B cell (primary cell): ENCODE data around the gene PEX6. TPM values are rescaled to one million over a fixed set of nuclear protein-coding genes. Genes with fewer than 3 reads are reported as not detected.

Experiments used
- ATAC-seq: fragments of 200-7000 bp; cut with Tn5 transposase; one replicate; pipeline ENCODE4 v1.10.0; 2021; ENCODE audit warnings: low read depth, mild to moderate bottlenecking, moderate number of reproducible peaks, moderate library complexity
- CTCF ChIA-PET: fragments of 350-600 bp; sonication (Branson Sonifier 250); formaldehyde crosslinking; loops from one replicate; lab custom pipeline; 2021; ENCODE audit warnings: antibody characterized with exemption, inconsistent platforms; lab: Charles Lee
- POLR2A ChIA-PET: fragments of 350-600 bp; sonication (Branson Sonifier 250); formaldehyde crosslinking; loops from one replicate; lab custom pipeline; 2021; ENCODE audit warnings: antibody characterized with exemption; lab: Charles Lee
- DNase-seq: peaks from one replicate; pipeline ENCODE4 v3.0.0; 2013
- H2AFZ ChIP-seq: 2 replicates; pipeline ENCODE4 v1.6.1; 2012; ENCODE audit warnings: mild to moderate bottlenecking, low read depth, low read length; ENCODE audit not compliant: insufficient read depth, poor library complexity, severe bottlenecking
- H3K27ac ChIP-seq, 2 donors: 1 replicate in 1 of 2; 2 replicates in 1 of 2; pipeline ENCODE4 v1.5.1; 2012 to 2013; ENCODE audit warnings: low read length in 2 of 2, mild to moderate bottlenecking in 2 of 2, moderate library complexity in 1 of 2
- H3K27me3 ChIP-seq, 4 experiments: fragments of 200-600 bp in 1 of 4; sonication (generic) in 1 of 4; replicated peaks in 1 of 4; 1 replicate in 2 of 4; 2 replicates in 2 of 4; pipeline versions ENCODE4 v1.6.1 to v1.7.0; 2013 to 2016; ENCODE audit warnings: low read length in 3 of 4, mild to moderate bottlenecking in 2 of 4, mixed read lengths in 1 of 4, moderate library complexity in 1 of 4; ENCODE audit not compliant: insufficient read depth in 4 of 4, control insufficient read depth in 3 of 4; ENCODE audit errors: control extremely low read depth in 1 of 4
- H3K36me3 ChIP-seq, 2 experiments: replicated peaks in 1 of 2; 1 replicate in 1 of 2; 2 replicates in 1 of 2; pipeline versions ENCODE4 v1.6.1 to v1.7.1; 2013; ENCODE audit warnings: low read length in 1 of 2; ENCODE audit not compliant: insufficient read depth in 2 of 2, control insufficient read depth in 1 of 2; ENCODE audit errors: control extremely low read depth in 1 of 2, extremely low read depth in 1 of 2
- H3K4me1 ChIP-seq, 2 donors: fragments of 200-600 bp in 1 of 2; sonication (generic) in 1 of 2; 1 replicate in 1 of 2; 2 replicates in 1 of 2; pipeline versions ENCODE4 v1.5.1 to v1.6.1; 2013 to 2017; ENCODE audit warnings: low read length in 2 of 2; ENCODE audit not compliant: control insufficient read depth in 2 of 2, insufficient read depth in 2 of 2
- H3K4me2 ChIP-seq: replicated peaks from 2 replicates; pipeline ENCODE3; 2012; ENCODE audit warnings: mild to moderate bottlenecking, low read depth, low read length; ENCODE audit not compliant: poor library complexity, severe bottlenecking
- H3K4me3 ChIP-seq, 5 experiments: fragments of 200-600 bp in 1 of 5; sonication (generic) in 1 of 5; 1 replicate in 3 of 5; 2 replicates in 2 of 5; pipeline versions ENCODE4 v1.5.1 to v1.7.0; 2011 to 2016; ENCODE audit warnings: low read length in 4 of 5, mild to moderate bottlenecking in 4 of 5, low read depth in 2 of 5, control low read depth in 1 of 5, moderate library complexity in 1 of 5; ENCODE audit not compliant: insufficient read depth in 1 of 5; ENCODE audit errors: control extremely low read depth in 1 of 5, extremely low read depth in 1 of 5
- H3K79me2 ChIP-seq: fragments of 200-600 bp; sonication (generic); one replicate; pipeline ENCODE4 v1.6.0; 2016; ENCODE audit warnings: low read length; ENCODE audit not compliant: control insufficient read depth, insufficient read depth
- H3K9ac ChIP-seq: fragments of 200-600 bp; sonication (generic); 2 replicates; pipeline ENCODE4 v1.6.1; 2017; ENCODE audit warnings: mild to moderate bottlenecking, low read length, moderate library complexity
- H3K9me3 ChIP-seq, 3 donors: one replicate each; pipeline versions ENCODE4 v1.6.1 to v1.7.1; 2013; ENCODE audit warnings: low read length in 2 of 3; ENCODE audit not compliant: control insufficient read depth in 2 of 3, insufficient read depth in 1 of 3; ENCODE audit errors: control extremely low read depth in 1 of 3
- H4K20me1 ChIP-seq: 2 replicates; pipeline ENCODE4 v1.6.0; 2012; ENCODE audit warnings: mild to moderate bottlenecking, low read length; ENCODE audit not compliant: insufficient read depth, control insufficient read depth, poor library complexity, severe bottlenecking
- H3K27ac Mint-ChIP-seq: one replicate; pipeline ENCODE4 v1.8.0; 2021; ENCODE audit warnings: mixed read lengths
- H3K27me3 Mint-ChIP-seq: one replicate; pipeline ENCODE4 v1.8.0; 2021; ENCODE audit warnings: mixed read lengths
- H3K4me1 Mint-ChIP-seq: one replicate; pipeline ENCODE4 v1.8.0; 2021; ENCODE audit warnings: mixed read lengths
- H3K4me3 Mint-ChIP-seq: one replicate; pipeline ENCODE4 v1.8.0; 2021; ENCODE audit warnings: mixed read lengths
- H3K9me3 Mint-ChIP-seq: one replicate; pipeline ENCODE4 v1.8.0; 2022; ENCODE audit warnings: mixed read lengths; ENCODE audit not compliant: insufficient read depth
- EZH2 ChIP-seq: IDR thresholded peaks from 2 replicates; pipeline ENCODE4 v1.6.1; 2012; ENCODE audit warnings: borderline replicate concordance, low read depth, mild to moderate bottlenecking, moderate library complexity, low read length; ENCODE audit not compliant: insufficient read depth, poor library complexity, severe bottlenecking
- WGBS: methylation state at CpG from one replicate; pipeline ENCODE4 v1.1.5; 2013; ENCODE audit warnings: missing lambda C conversion rate; ENCODE audit not compliant: insufficient coverage; 5-methylcytosine and 5-hydroxymethylcytosine counted together
- intact Hi-C: fragments of 100-400 bp; cut with micrococcal nuclease; formaldehyde crosslinking; loops from one replicate; pipeline ENCODE4 v1.10.0; 2022
- polyA plus RNA-seq: library from polyadenylated mRNA; depleted of rRNA; stranded (reverse); fragments of >200 nt; gene quantifications from 2 replicates; pipeline ENCODE4 v1.2.3, GENCODE V29; 2012
- total RNA-seq, 2 donors: library from RNA; stranded (reverse); fragments of 120-200 nt in 1 of 2; gene quantifications; 1 replicate in 1 of 2; 2 replicates in 1 of 2; pipeline versions ENCODE4 v1.2.3 to v1.2.4, GENCODE V29; 2013 to 2022
- TF ChIP-seq, protein P1 (sequence below): fragments of 200-600 bp; IDR thresholded peaks from one replicate; pipeline ENCODE4 v1.8.0; 2022; ENCODE audit warnings: antibody characterized with exemption, mild to moderate bottlenecking

PEX6 gene
- total and polyA plus RNA-seq, 2 donors (not counting 1 experiment from before 2014, with no cell fraction given): 16.0 to 16.6 TPM

DNA sequence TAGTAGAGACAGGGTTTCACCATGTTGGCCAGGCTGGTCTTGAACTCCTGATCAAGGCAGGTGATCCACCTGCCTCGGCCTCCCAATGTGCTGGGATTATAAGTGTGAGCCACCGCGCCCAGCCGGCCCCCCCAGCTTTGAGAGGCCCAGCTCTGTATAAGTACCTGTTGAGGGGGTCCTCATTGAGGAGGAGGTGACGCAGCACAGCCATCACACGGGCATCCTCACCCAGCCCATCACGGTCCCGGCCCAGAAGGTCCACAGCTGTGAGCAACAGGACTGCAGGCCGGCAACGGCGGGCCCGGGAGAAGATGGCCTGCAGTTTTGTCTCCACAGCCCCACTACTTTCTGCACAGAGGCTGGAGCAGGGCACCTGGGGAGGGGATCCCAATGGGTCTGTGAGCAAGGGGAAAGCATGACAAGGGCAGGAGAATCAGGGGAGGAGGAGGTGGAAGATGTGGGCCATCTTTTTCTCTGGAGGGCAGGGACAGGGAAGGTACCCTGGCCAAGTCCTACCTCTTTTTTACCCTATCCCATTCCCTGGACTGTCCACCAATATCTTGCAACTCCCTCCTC is 10.8 kb downstream of the PEX6 start:
- Histone ChIP-seq H3K27ac (no peak overlapping the region), H3K4me3 (no peak overlapping the region), H3K79me2 (no peaks in the 10 kb centered on the region), H3K4me2 (no peak overlapping the region), H3K9ac (no peak overlapping the region), H3K36me3 (peaks cover 0 to 59% of the 10 kb centered on the region in 2 experiments), H2AFZ (no peak overlapping the region), H4K20me1 (peaks cover 8% of the 10 kb centered on the region), H3K4me1 (no peaks in the 10 kb centered on the region), H3K9me3 (no peaks in the 10 kb centered on the region), H3K27me3 (no peaks in the 10 kb centered on the region)
- Mint-ChIP-seq H3K4me3 (no peak overlapping the region), H3K4me1 (no peaks in the 10 kb centered on the region), H3K27ac (no peak overlapping the region), H3K27me3 (no peaks in the 10 kb centered on the region), H3K9me3 (no peaks in the 10 kb centered on the region)
- no peak for TF ChIP-seq EZH2
- TF ChIP-seq, protein P1, sequence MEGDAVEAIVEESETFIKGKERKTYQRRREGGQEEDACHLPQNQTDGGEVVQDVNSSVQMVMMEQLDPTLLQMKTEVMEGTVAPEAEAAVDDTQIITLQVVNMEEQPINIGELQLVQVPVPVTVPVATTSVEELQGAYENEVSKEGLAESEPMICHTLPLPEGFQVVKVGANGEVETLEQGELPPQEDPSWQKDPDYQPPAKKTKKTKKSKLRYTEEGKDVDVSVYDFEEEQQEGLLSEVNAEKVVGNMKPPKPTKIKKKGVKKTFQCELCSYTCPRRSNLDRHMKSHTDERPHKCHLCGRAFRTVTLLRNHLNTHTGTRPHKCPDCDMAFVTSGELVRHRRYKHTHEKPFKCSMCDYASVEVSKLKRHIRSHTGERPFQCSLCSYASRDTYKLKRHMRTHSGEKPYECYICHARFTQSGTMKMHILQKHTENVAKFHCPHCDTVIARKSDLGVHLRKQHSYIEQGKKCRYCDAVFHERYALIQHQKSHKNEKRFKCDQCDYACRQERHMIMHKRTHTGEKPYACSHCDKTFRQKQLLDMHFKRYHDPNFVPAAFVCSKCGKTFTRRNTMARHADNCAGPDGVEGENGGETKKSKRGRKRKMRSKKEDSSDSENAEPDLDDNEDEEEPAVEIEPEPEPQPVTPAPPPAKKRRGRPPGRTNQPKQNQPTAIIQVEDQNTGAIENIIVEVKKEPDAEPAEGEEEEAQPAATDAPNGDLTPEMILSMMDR: no peak
- DNase-seq (no peak), ATAC-seq (no peak)
- ChIA-PET CTCF (no interaction called here), POLR2A (interaction anchor here (0.7 to 1.4 kb wide), 2 partner anchors 16 to 313 kb away, joined by 3 to 8 read pairs; partner anchors contain the start of gene PPP2R5D)
- WGBS: 98% methylated on average over 6 of the region's 12 CpGs
- intact Hi-C loops: no loop called here

DNA sequence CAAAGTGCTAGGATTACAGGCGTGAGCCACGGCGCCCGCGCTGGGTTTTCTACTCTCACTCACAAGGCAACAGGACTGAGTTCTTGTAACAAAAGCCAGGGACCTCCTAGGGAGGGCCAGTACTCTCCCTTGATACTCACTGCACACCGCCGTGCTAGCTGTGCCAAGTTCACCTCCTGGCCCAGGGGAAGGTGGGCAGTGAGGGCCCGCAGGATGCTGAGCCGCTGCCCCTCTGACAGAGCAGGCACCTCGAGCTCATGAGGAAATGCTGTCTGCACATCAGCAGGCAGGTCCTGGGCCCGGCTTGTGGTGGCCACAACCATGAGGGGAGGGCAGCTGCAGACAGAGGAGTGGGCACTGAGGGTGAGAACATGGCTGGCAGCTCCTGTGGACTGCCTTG is 11.8 kb downstream of the PEX6 start:
- Histone ChIP-seq H3K27me3 (no peaks in the 10 kb centered on the region), H3K79me2 (no peaks in the 10 kb centered on the region), H3K4me2 (no peak overlapping the region), H3K9me3 (no peaks in the 10 kb centered on the region), H3K9ac (no peak overlapping the region), H3K4me1 (no peaks in the 10 kb centered on the region), H2AFZ (no peak overlapping the region), H3K36me3 (peaks cover 0 to 59% of the 10 kb centered on the region in 2 experiments), H3K4me3 (no peak overlapping the region), H4K20me1 (peaks cover 8% of the 10 kb centered on the region), H3K27ac (no peak overlapping the region)
- ChIA-PET POLR2A (interaction anchor here (1.4 kb wide), 1 partner anchor 17 kb away, joined by 8 read pairs; the partner anchor contains the start of gene PPP2R5D), CTCF (no interaction called here)
- Mint-ChIP-seq H3K4me1 (no peaks in the 10 kb centered on the region), H3K27me3 (no peaks in the 10 kb centered on the region), H3K4me3 (no peak overlapping the region), H3K27ac (no peak overlapping the region), H3K9me3 (no peaks in the 10 kb centered on the region)
- intact Hi-C loops: no loop called here
- TF ChIP-seq EZH2: no peak
- TF ChIP-seq, protein P1: no peak
- DNase-seq (no peak), ATAC-seq (no peak)
- WGBS: 96% methylated on average over 11 of the region's 11 CpGs
